Endodermal cell (in vitro differentiated cells): ENCODE measurements around the gene MACROD1. TPM values are rescaled to one million over a fixed set of nuclear protein-coding genes. Genes with fewer than 3 reads are reported as not detected.

Source experiments
- DNase-seq: peaks from one replicate; pipeline ENCODE4 v3.0.0-alpha.2; 2017
- H3K27ac ChIP-seq: 2 replicates; pipeline ENCODE4 v1.5.1; 2013; ENCODE audit warnings: mild to moderate bottlenecking, low read depth, low read length, moderate library complexity
- H3K27me3 ChIP-seq: 2 replicates; pipeline ENCODE4 v1.6.1; 2013; ENCODE audit warnings: mild to moderate bottlenecking, low read length, moderate library complexity; ENCODE audit not compliant: insufficient read depth, control insufficient read depth, poor library complexity, severe bottlenecking
- H3K36me3 ChIP-seq: 2 replicates; pipeline ENCODE4 v1.7.0; 2013; ENCODE audit warnings: mild to moderate bottlenecking, low read length, moderate library complexity; ENCODE audit not compliant: control insufficient read depth, insufficient read depth
- H3K4me1 ChIP-seq: one replicate; pipeline ENCODE4 v1.7.0; 2013; ENCODE audit warnings: low read length; ENCODE audit not compliant: control insufficient read depth, insufficient read depth
- H3K4me3 ChIP-seq: 2 replicates; pipeline ENCODE4 v1.5.1; 2013; ENCODE audit warnings: mild to moderate bottlenecking, low read length, moderate library complexity
- H3K9ac ChIP-seq: 2 replicates; pipeline ENCODE4 v1.6.1; 2013; ENCODE audit warnings: mild to moderate bottlenecking, low read length, moderate library complexity; ENCODE audit not compliant: poor library complexity, severe bottlenecking; ENCODE audit errors: extremely low read depth
- H3K9me3 ChIP-seq: 2 replicates; pipeline ENCODE4 v1.6.1; 2013; ENCODE audit warnings: mild to moderate bottlenecking, low read length, moderate library complexity; ENCODE audit not compliant: control insufficient read depth
- H3K27ac Mint-ChIP-seq: 2 replicates; pipeline ENCODE4 v1.8.0; 2020; ENCODE audit warnings: mixed read lengths
- H3K27me3 Mint-ChIP-seq: 2 replicates; pipeline ENCODE4 v1.8.0; 2021; ENCODE audit warnings: mild to moderate bottlenecking, mixed read lengths; ENCODE audit not compliant: insufficient read depth
- H3K36me3 Mint-ChIP-seq: 2 replicates; pipeline ENCODE4 v1.8.0; 2020; ENCODE audit warnings: low read depth, mixed read lengths
- H3K4me1 Mint-ChIP-seq: 2 replicates; pipeline ENCODE4 v1.8.0; 2020; ENCODE audit warnings: mixed read lengths
- H3K4me3 Mint-ChIP-seq: 2 replicates; pipeline ENCODE4 v1.8.0; 2020; ENCODE audit warnings: mild to moderate bottlenecking, moderate library complexity, mixed read lengths
- H3K9me3 Mint-ChIP-seq: 2 replicates; pipeline ENCODE4 v1.8.0; 2020; ENCODE audit warnings: mild to moderate bottlenecking, mixed read lengths
- CTCF ChIP-seq: fragments of 200-600 bp; sonication (generic); conservative IDR thresholded peaks from 2 replicates; pipeline ENCODE4 v1.5.0; 2021; ENCODE audit warnings: antibody characterized with exemption, mild to moderate bottlenecking
- WGBS, 2 experiments: methylation state at CpG; one replicate each; pipeline versions ENCODE4 v1.1.5 to v1.1.7; 2013; ENCODE audit warnings: missing lambda C conversion rate in 2 of 2, mixed read lengths in 1 of 2; ENCODE audit not compliant: insufficient coverage in 1 of 2, insufficient read length in 1 of 2; 5-methylcytosine and 5-hydroxymethylcytosine counted together
- total RNA-seq, 2 donors: library from RNA; stranded (reverse); fragmentation: NEBNext Ultra II Directional in 1 of 2; extraction: Animal tissue kit (Norgen Biotek cat#: 25700) in 1 of 2; gene quantifications; 2 replicates in 1 of 2; 3 replicates in 1 of 2; pipeline ENCODE4 v1.2.1, GENCODE V29; 2021

Gene MACROD1
- total RNA-seq, 2 donors from 2014 or later = 23.0 to 41.9 TPM

- H3K9me3 ChIP-seq = no peaks in the 10 kb centered on the region
- DNase-seq = no peak
- no peak overlapping the region for H3K4me3 Mint-ChIP-seq
- H3K27ac Mint-ChIP-seq = no peak overlapping the region
- H3K9ac ChIP-seq = no peak overlapping the region
- no peaks in the 10 kb centered on the region for H3K27me3 Mint-ChIP-seq
- H3K36me3 Mint-ChIP-seq = peaks cover 30% of the 10 kb centered on the region
- no peak for TF ChIP-seq CTCF
- H3K4me3 ChIP-seq = no peak overlapping the region
- H3K27me3 ChIP-seq = no peaks in the 10 kb centered on the region
- H3K36me3 ChIP-seq = peaks cover 31% of the 10 kb centered on the region
- no peak overlapping the region for H3K27ac ChIP-seq
- H3K9me3 Mint-ChIP-seq = no peaks in the 10 kb centered on the region
- WGBS, 2 experiments = 95 to 96% methylated on average over 4 to 8 of the region's 8 CpGs
- no peaks in the 10 kb centered on the region for H3K4me1 Mint-ChIP-seq
- H3K4me1 ChIP-seq = no peaks in the 10 kb centered on the region
These were observed 43.6 kb upstream of the MACROD1 start for GRCh38 chr11:64209563-64209843.

- no peak overlapping the region for H3K9ac ChIP-seq
- Mint-ChIP-seq H3K36me3 (peaks cover 33% of the 10 kb centered on the region), H3K9me3 (no peaks in the 10 kb centered on the region), H3K4me3 (no peak overlapping the region), H3K27me3 (no peaks in the 10 kb centered on the region), H3K4me1 (no peaks in the 10 kb centered on the region), H3K27ac (peak overlapping the region; percentile 26)
- no peak overlapping the region for H3K27ac ChIP-seq
- no peaks in the 10 kb centered on the region for H3K27me3 ChIP-seq
- H3K9me3 ChIP-seq = no peaks in the 10 kb centered on the region
- H3K4me3 ChIP-seq = no peak overlapping the region
- H3K4me1 ChIP-seq = peaks cover under 1% of the 10 kb centered on the region
- WGBS, 2 experiments = 92 to 95% methylated on average over 12 to 18 of the region's 18 CpGs
- H3K36me3 ChIP-seq = peaks cover 36% of the 10 kb centered on the region
- DNase-seq = no peak
- TF ChIP-seq CTCF = no peak
These were observed 43.1 kb upstream of the MACROD1 start for GRCh38 chr11:64208796-64209562.

- Histone ChIP-seq H3K9me3 (no peaks in the 10 kb centered on the region), H3K36me3 (peaks cover 43% of the 10 kb centered on the region), H3K27me3 (no peaks in the 10 kb centered on the region), H3K27ac (peak overlapping the region; percentile 44), H3K9ac (no peak overlapping the region), H3K4me1 (peaks cover 3% of the 10 kb centered on the region), H3K4me3 (no peak overlapping the region)
- no peak for DNase-seq
- no peak overlapping the region for H3K4me3 Mint-ChIP-seq
- H3K9me3 Mint-ChIP-seq = no peaks in the 10 kb centered on the region
- H3K36me3 Mint-ChIP-seq = peaks cover 36% of the 10 kb centered on the region
- no peak for TF ChIP-seq CTCF
- H3K27me3 Mint-ChIP-seq = no peaks in the 10 kb centered on the region
- H3K27ac Mint-ChIP-seq = peak overlapping the region; percentile 26
- 92 to 95% methylated on average over 6 to 23 of the region's 23 CpGs for WGBS, 2 experiments
- H3K4me1 Mint-ChIP-seq = no peaks in the 10 kb centered on the region
These were observed 42.3 kb upstream of the MACROD1 start for GRCh38 chr11:64208086-64208795.
